ENCODE measurements around the gene ZNRF2.

The ZNRF2 gene

GRCh38 chr7:30389791-30390190, 105.4 kb downstream of the ZNRF2 start:
- H2AFZ ChIP-seq (ENCODE audit: low read depth, low read length, severe bottlenecking): no peak overlapping the region
- no peaks in the 10 kb centered on the region for H3K9me3 ChIP-seq (ENCODE audit: insufficient read depth, low read length)
- no peaks in the 10 kb centered on the region for H4K20me1 ChIP-seq (ENCODE audit: low read depth, low read length)
- H3K9ac ChIP-seq (ENCODE audit: low read length): no peak overlapping the region
- H3K79me2 ChIP-seq (ENCODE audit: insufficient read depth, low read length): no peaks in the 10 kb centered on the region
- H3K4me2 ChIP-seq (ENCODE audit: low read depth, low read length, poor library complexity, severe bottlenecking): no peak overlapping the region
- no peak for TF ChIP-seq CTCF (IDR thresholded peaks at IDR 0.05; ENCODE audit: insufficient read depth, low read length, poor library complexity, severe bottlenecking)
- TF ChIP-seq EZH2phosphoT487 (conservative IDR thresholded peaks at IDR 0.05; ENCODE audit: low read length): no peak
- H3K4me3 ChIP-seq (ENCODE audit: insufficient read depth, low read length, poor library complexity, severe bottlenecking): no peak overlapping the region
- 0 out of 2 replicates have a peak, but pooled peaks cover 5% of the 10 kb centered on the region for H3F3A ChIP-seq (ENCODE audit: insufficient read depth)
- H3K27ac ChIP-seq (ENCODE audit: low read depth, low read length): no peak overlapping the region
- no peaks in the 10 kb centered on the region for H3K27me3 ChIP-seq (ENCODE audit: low read length)
- no peaks in the 10 kb centered on the region for H3K9me2 ChIP-seq (replicated peaks; ENCODE audit: insufficient read depth, low read length)
- no peaks in the 10 kb centered on the region for H3K36me3 ChIP-seq (ENCODE audit: low read length)

GRCh38 chr7:30390736-30391636, 106.6 kb downstream of the ZNRF2 start:
- no peaks in the 10 kb centered on the region for H3K36me3 ChIP-seq (ENCODE audit: low read length)
- no peaks in the 10 kb centered on the region for H3K9me2 ChIP-seq (replicated peaks; ENCODE audit: insufficient read depth, low read length)
- no peaks in the 10 kb centered on the region for H3K79me2 ChIP-seq (ENCODE audit: insufficient read depth, low read length)
- H3K27ac ChIP-seq (ENCODE audit: low read depth, low read length): no peak overlapping the region
- 0 out of 2 replicates have a peak, but pooled peaks cover 5% of the 10 kb centered on the region for H3F3A ChIP-seq (ENCODE audit: insufficient read depth)
- H3K9ac ChIP-seq (ENCODE audit: low read length): no peak overlapping the region
- H3K4me2 ChIP-seq (ENCODE audit: low read depth, low read length, poor library complexity, severe bottlenecking): no peak overlapping the region
- H3K9me3 ChIP-seq (ENCODE audit: insufficient read depth, low read length): no peaks in the 10 kb centered on the region
- H2AFZ ChIP-seq (ENCODE audit: low read depth, low read length, severe bottlenecking): no peak overlapping the region
- TF ChIP-seq EZH2phosphoT487 (conservative IDR thresholded peaks at IDR 0.05; ENCODE audit: low read length): no peak
- TF ChIP-seq CTCF (IDR thresholded peaks at IDR 0.05; ENCODE audit: insufficient read depth, low read length, poor library complexity, severe bottlenecking): no peak
- H4K20me1 ChIP-seq (ENCODE audit: low read depth, low read length): no peaks in the 10 kb centered on the region
- H3K27me3 ChIP-seq (ENCODE audit: low read length): no peaks in the 10 kb centered on the region
- H3K4me3 ChIP-seq (ENCODE audit: insufficient read depth, low read length, poor library complexity, severe bottlenecking): no peak overlapping the region

GRCh38 chr7:30391806-30392205, 107.4 kb downstream of the ZNRF2 start:
- Histone ChIP-seq H3K9ac (ENCODE audit: low read length) (no peak overlapping the region), H3K4me3 (ENCODE audit: insufficient read depth, low read length, poor library complexity, severe bottlenecking) (no peak overlapping the region), H3F3A (ENCODE audit: insufficient read depth) (0 out of 2 replicates have a peak, but pooled peaks cover 5% of the 10 kb centered on the region), H3K4me2 (ENCODE audit: low read depth, low read length, poor library complexity, severe bottlenecking) (no peak overlapping the region), H3K27ac (ENCODE audit: low read depth, low read length) (no peak overlapping the region), H2AFZ (ENCODE audit: low read depth, low read length, severe bottlenecking) (no peak overlapping the region), H4K20me1 (ENCODE audit: low read depth, low read length) (no peaks in the 10 kb centered on the region), H3K36me3 (ENCODE audit: low read length) (no peaks in the 10 kb centered on the region), H3K9me2 (replicated peaks; ENCODE audit: insufficient read depth, low read length) (no peaks in the 10 kb centered on the region), H3K27me3 (ENCODE audit: low read length) (no peaks in the 10 kb centered on the region), H3K9me3 (ENCODE audit: insufficient read depth, low read length) (no peaks in the 10 kb centered on the region), H3K79me2 (ENCODE audit: insufficient read depth, low read length) (no peaks in the 10 kb centered on the region)
- TF ChIP-seq CTCF (IDR thresholded peaks at IDR 0.05; ENCODE audit: insufficient read depth, low read length, poor library complexity, severe bottlenecking): no peak
- no peak for TF ChIP-seq EZH2phosphoT487 (conservative IDR thresholded peaks at IDR 0.05; ENCODE audit: low read length)

All from SU-DHL-6 (cell line).